GM13976 (cell line): ENCODE results near the gene TBX19.
"Not testable (repeated sequence)": the region's sequence is repeated elsewhere in the genome, so short reads cannot be mapped to it uniquely, and the experiment has no call there.

Source experiments
- DNase-seq: peaks from one replicate; pipeline ENCODE4 v3.0.0; 2012; ENCODE audit warnings: low spot score
- in situ Hi-C: fragments of 300-500 bp; cut with MboI; formaldehyde crosslinking; loops from one replicate; pipeline ENCODE4 v1.12.0; 2022; ENCODE audit warnings: low sequenced_read_pairs, mixed read lengths, inconsistent platforms; ENCODE audit not compliant: unreplicated experiment
- TF ChIP-seq, protein P1 (sequence below): IDR thresholded peaks from 2 replicates; pipeline ENCODE4 v1.5.1; 2012; ENCODE audit warnings: borderline replicate concordance, mild to moderate bottlenecking; ENCODE audit not compliant: insufficient read depth; ENCODE audit errors: extremely low read depth, missing control alignments, control extremely low read depth

TBX19 gene

DNA sequence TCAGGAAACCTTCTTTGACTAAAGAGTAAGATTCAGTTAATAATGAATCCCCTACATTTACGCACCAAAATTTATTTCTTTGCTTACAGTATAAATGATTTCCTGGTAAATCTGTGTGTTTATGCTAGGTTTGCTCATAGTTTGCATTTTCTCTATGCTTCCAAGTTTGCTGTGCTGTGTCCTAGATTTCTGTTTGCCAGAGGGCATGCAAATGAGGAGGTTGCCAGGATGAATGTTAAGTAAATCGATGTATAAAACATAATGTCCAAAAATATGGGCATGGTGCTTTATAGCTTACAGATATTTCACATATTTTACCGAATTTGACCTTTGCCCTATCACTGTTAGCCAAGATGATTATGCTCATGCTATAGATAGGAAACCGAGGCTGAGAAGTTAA is 63.8 kb downstream of the TBX19 start:
- in situ Hi-C loops = loop anchor here (25.0 kb wide), 1 partner anchor 243 kb away; the partner anchor contains the start of gene XCL1
- DNase-seq = no peak
- TF ChIP-seq, protein P1, sequence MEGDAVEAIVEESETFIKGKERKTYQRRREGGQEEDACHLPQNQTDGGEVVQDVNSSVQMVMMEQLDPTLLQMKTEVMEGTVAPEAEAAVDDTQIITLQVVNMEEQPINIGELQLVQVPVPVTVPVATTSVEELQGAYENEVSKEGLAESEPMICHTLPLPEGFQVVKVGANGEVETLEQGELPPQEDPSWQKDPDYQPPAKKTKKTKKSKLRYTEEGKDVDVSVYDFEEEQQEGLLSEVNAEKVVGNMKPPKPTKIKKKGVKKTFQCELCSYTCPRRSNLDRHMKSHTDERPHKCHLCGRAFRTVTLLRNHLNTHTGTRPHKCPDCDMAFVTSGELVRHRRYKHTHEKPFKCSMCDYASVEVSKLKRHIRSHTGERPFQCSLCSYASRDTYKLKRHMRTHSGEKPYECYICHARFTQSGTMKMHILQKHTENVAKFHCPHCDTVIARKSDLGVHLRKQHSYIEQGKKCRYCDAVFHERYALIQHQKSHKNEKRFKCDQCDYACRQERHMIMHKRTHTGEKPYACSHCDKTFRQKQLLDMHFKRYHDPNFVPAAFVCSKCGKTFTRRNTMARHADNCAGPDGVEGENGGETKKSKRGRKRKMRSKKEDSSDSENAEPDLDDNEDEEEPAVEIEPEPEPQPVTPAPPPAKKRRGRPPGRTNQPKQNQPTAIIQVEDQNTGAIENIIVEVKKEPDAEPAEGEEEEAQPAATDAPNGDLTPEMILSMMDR = no peak

DNA sequence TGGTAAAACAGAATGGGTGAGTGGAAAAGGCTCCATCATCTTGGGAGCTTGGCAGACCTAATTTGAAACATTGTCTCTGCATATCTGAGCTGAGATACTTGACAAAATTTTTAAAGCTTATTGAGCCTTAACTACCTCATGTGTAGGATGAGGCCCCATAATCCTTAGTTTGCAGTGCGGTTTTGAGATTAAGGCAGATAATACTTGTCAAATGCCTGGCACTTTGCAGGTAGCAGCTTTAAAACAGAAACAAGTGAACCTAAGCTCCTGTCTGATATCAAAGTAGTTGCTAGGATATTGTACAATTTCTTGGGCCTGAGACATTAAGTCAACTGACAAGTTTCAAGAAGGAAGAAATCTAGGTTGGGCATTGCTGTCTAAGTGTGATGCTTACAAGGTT is 65.3 kb downstream of the TBX19 start:
- in situ Hi-C loops = loop anchor here (25.0 kb wide), 1 partner anchor 241 kb away; the partner anchor contains the start of gene XCL1
- DNase-seq = no peak
- TF ChIP-seq, protein P1 = no peak

DNA sequence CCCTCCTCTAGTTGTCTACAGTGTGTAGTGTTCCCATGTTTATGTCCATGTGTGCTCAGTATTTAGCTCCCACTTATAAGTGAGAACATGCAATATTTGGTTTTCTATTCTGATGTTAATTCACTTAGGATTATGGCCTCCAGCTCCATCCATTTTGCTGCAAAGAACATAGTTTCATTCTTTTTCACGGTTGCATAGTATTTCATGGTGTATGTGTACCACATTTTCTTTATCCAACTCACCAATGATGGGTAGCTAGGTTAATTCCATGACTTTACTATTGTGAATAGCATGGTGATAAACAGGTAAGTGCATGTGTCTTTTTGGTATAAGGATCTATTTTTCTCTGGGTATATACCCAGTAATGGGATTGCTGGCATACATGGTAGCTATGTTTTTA is 67.0 kb downstream of the TBX19 start:
- DNase-seq = no peak
- TF ChIP-seq, protein P1 = no peak
- in situ Hi-C loops = loop anchor here (25.0 kb wide), 1 partner anchor 240 kb away; the partner anchor contains the start of gene XCL1

DNA sequence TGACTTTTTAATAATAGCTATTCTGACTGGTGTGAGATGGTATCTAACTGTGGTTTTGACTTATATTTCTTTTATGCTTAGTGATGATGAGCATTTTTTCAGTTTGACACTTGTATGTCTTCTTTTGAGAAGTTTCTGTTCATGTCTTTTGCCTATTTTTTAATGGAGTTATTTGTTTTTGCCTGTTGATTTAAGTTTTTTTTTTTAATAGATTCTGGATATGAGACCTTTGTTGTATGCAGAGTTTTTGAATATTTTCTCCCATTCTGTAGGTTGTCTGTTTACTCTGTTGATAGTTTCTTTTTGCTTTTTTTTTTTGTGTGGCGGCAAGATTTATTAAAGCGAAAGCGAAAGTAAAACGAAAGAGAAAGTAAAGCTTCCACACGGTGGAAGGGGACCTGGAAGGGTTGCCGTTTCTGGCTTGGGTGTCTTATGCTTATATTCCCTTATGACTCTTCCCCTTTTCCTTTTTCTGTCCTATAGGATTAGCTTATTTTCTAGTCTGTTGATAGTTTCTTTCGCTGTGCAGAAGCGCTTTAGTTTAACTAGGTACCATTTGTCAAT is 67.6 kb downstream of the TBX19 start:
- TF ChIP-seq, protein P1 = no peak
- in situ Hi-C loops = loop anchor here (25.0 kb wide), 1 partner anchor 239 kb away; the partner anchor contains the start of gene XCL1
- DNase-seq = no peak

DNA sequence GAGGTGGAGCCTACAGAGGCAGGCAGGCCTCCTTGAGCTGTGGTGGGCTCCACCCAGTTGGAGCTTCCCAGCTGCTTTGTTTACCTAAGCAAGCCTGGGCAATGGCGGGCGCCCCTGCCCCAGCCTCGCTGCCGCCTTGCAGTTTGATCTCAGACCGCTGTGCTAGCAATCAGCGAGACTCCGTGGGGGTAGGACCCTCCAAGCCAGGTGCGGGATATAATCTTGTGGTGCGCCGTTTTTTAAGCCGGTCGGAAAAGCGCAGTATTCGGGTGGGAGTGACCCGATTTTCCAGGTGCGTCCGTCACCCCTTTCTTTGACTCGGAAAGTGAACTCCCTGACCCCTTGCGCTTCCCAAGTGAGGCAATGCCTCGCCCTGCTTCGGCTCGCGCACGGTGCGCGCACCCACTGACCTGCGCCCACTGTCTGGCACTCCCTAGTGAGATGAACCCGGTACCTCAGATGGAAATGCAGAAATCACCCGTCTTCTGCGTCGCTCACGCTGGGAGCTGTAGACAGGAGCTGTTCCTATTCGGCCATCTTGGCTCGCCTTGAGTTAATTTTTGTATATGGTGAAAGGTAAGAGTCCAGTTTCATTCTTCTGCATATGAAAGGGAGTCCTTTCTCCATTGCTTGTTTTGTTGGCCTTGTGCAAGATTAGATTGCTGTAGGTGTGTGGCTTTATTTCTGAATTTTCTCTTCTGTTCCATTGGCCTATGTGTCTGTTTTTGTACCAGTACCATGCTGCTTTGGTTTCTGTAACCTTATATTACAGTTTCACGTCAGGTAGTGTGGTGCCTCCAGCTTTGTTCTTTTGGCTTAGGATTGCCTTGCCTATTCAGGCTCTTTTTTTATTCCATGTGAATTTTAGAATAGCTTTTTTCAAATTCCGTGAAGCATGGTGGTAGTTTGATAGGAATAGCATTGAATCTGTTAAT is 73.9 kb downstream of the TBX19 start:
- in situ Hi-C loops, DNase-seq: not testable (repeated sequence)

DNA sequence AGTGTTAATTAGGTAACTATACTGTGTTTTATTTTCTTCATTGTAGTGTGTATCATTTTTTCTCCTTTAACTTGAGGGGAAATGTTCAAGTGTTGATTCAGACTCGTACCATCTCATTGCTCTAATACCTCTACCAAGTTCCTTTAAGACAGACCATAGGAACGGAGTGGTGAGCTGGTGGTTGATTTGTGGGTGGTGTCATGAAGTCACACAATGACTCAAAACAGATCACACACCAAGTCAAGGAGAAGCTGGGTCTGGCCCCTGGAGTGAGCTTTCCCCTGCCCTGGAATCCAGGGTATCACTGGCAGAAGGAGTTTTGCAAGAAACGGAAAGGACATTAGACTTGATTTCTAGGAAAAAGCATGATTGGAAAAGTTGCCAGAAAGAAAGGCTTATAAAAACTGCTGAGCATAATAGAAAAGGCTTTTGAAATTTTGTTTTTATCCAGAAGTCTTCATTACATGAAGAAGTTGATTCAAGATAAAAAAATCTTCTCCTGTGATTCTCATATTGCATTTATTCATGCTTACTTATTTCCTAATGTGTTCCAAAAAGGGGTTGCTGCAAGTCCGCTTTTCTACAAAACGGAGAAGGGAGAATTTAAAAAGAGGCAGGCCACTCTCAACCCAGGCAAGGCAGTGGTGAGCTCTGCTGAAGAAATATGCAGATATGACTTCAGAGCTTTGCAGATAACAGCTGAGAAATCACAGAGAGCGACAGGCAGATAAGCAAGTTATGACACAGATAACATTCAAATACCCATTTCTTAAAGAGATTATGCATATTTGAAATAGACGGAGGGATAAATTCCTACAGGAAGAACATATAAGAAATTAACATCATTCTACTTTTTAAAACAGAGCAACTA is 79.7 kb downstream of the TBX19 start:
- no peak for DNase-seq

More for the DNA sequence above, 79.7 kb downstream of the TBX19 start:
- TF ChIP-seq, protein P1 = no peak
- in situ Hi-C loops = no loop called here
